Hepatocyte (in vitro differentiated cells): Measurements from ENCODE around the gene GCH1. TPM values are rescaled to one million over a fixed set of nuclear protein-coding genes. Genes with fewer than 3 reads are reported as not detected.
"Not testable (repeated sequence)": the region's sequence is repeated elsewhere in the genome, so short reads cannot be mapped to it uniquely, and the experiment has no call there.

Source experiments
- DNase-seq: peaks from one replicate; pipeline ENCODE4 v3.0.0-alpha.2; 2016; ENCODE audit warnings: low spot score
- H2AFZ ChIP-seq: fragments of 200-600 bp; sonication (generic); 2 replicates; pipeline ENCODE4 v1.6.0; 2016; ENCODE audit warnings: antibody characterized with exemption, mild to moderate bottlenecking
- H3K27ac ChIP-seq: fragments of 200-600 bp; sonication (generic); 2 replicates; pipeline ENCODE4 v1.5.1; 2016; ENCODE audit warnings: mild to moderate bottlenecking
- H3K27me3 ChIP-seq: fragments of 200-600 bp; sonication (generic); 2 replicates; pipeline ENCODE4 v1.6.1; 2016
- H3K36me3 ChIP-seq: fragments of 200-600 bp; sonication (generic); replicated peaks from 2 replicates; pipeline ENCODE4 v1.5.1; 2016; ENCODE audit warnings: low read depth; ENCODE audit not compliant: insufficient read depth
- H3K4me1 ChIP-seq: fragments of 200-600 bp; sonication (generic); 2 replicates; pipeline ENCODE4 v1.5.1; 2016; ENCODE audit warnings: mild to moderate bottlenecking, moderate library complexity; ENCODE audit not compliant: insufficient read depth
- H3K4me2 ChIP-seq: fragments of 200-600 bp; sonication (generic); 2 replicates; pipeline ENCODE4 v1.6.0; 2016
- H3K4me3 ChIP-seq: fragments of 200-600 bp; sonication (generic); 2 replicates; pipeline ENCODE4 v1.5.1; 2016; ENCODE audit warnings: mild to moderate bottlenecking
- H3K79me2 ChIP-seq: fragments of 200-600 bp; sonication (generic); 2 replicates; pipeline ENCODE4 v1.6.0; 2017; ENCODE audit warnings: mild to moderate bottlenecking
- H3K9me2 ChIP-seq: fragments of 200-600 bp; sonication (generic); replicated peaks from 2 replicates; pipeline ENCODE4 v1.6.0; 2017; ENCODE audit warnings: mild to moderate bottlenecking; ENCODE audit not compliant: insufficient read depth
- H3K9me3 ChIP-seq: fragments of 200-600 bp; sonication (generic); 2 replicates; pipeline ENCODE4 v1.5.1; 2016; ENCODE audit warnings: low read depth, mild to moderate bottlenecking
- H4K20me1 ChIP-seq: fragments of 200-600 bp; sonication (generic); 2 replicates; pipeline ENCODE4 v1.6.0; 2016; ENCODE audit warnings: mild to moderate bottlenecking; ENCODE audit not compliant: insufficient read depth, poor library complexity, severe bottlenecking
- CTCF ChIP-seq: fragments of 200-600 bp; sonication (generic); IDR thresholded peaks from 2 replicates; pipeline ENCODE4 v1.5.1; 2016; ENCODE audit warnings: antibody characterized with exemption, mild to moderate bottlenecking; ENCODE audit not compliant: poor library complexity
- EZH2 ChIP-seq: fragments of 200-600 bp; sonication (generic); IDR thresholded peaks from 2 replicates; pipeline ENCODE4 v1.6.1; 2016; ENCODE audit warnings: antibody characterized with exemption, mild to moderate bottlenecking, borderline replicate concordance
- EZH2phosphoT487 ChIP-seq: fragments of 200-600 bp; sonication (generic); IDR thresholded peaks from one replicate; pipeline ENCODE4 v1.6.1; 2018; ENCODE audit warnings: antibody characterized with exemption, mild to moderate bottlenecking, low read depth, moderate library complexity; ENCODE audit not compliant: unreplicated experiment, severe bottlenecking
- WGBS: methylation state at CpG from one replicate; pipeline ENCODE4 v1.1.6; 2016; ENCODE audit warnings: low lambda C conversion rate; ENCODE audit errors: missing lambda C conversion rate; 5-methylcytosine and 5-hydroxymethylcytosine counted together
- polyA plus RNA-seq: library from polyadenylated mRNA; unstranded; fragments of >200 nt; fragmentation: Nextera tagmentation; extraction: Ambion mirVana; gene quantifications from 2 replicates; pipeline ENCODE4 v1.2.1, GENCODE V29; 2016
- total RNA-seq: library from RNA; depleted of rRNA; stranded (reverse); fragments of >200 nt; gene quantifications from 2 replicates; pipeline ENCODE4 v1.2.3, GENCODE V29; 2014

GCH1 gene
- total and polyA plus RNA-seq, 2 experiments from 2014 or later = 19.3 to 29.9 TPM

- Histone ChIP-seq H2AFZ (no peak overlapping the region), H4K20me1 (no peaks in the 10 kb centered on the region), H3K9me2 (no peaks in the 10 kb centered on the region), H3K27ac (no peak overlapping the region), H3K4me3 (no peak overlapping the region), H3K79me2 (no peaks in the 10 kb centered on the region), H3K9me3 (no peaks in the 10 kb centered on the region), H3K4me2 (no peak overlapping the region), H3K27me3 (no peaks in the 10 kb centered on the region), H3K4me1 (no peaks in the 10 kb centered on the region), H3K36me3 (no peaks in the 10 kb centered on the region)
- WGBS = 78% methylated on average over 16 of the region's 16 CpGs
- TF ChIP-seq EZH2 (no peak), EZH2phosphoT487 (no peak), CTCF (no peak)
- no peak for DNase-seq
Measured at GRCh38 chr14:54804538-54805041, 98.0 kb downstream of the GCH1 start.

DNA sequence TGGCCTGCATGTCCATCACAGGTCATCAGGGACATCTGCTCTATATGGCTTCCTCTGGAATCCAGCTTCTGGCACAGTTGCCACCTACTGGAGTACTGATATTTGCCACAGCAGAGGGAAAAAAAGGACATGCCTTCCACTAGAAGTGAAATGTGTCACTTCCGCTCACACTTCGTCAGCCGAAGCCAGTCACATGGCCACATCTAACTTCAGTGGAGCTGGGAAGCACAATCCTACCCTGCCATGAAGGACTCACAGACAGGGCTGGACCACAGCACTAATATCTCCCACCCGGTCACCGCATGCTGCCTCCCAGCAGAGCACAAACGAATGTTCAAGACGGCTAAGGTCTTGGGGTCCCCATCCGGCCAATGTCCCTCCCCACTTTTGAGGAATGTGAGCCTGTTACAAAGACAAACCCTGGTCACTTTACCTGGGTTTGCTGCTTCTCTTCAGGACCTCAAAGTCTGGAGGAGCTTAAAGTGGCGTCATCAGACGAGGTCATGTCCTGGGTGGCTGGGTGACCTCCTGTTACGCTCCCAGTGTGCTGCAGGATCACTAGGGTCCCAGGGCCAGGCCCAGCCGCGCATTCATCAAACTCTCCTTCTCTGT, 98.6 kb downstream of the GCH1 start:
- H3K27ac ChIP-seq = no peak overlapping the region
- no peak overlapping the region for H3K4me3 ChIP-seq
- no peaks in the 10 kb centered on the region for H3K79me2 ChIP-seq
- no peak overlapping the region for H2AFZ ChIP-seq
- H3K27me3 ChIP-seq = no peaks in the 10 kb centered on the region
- no peak overlapping the region for H3K4me2 ChIP-seq
- no peaks in the 10 kb centered on the region for H3K4me1 ChIP-seq
- no peaks in the 10 kb centered on the region for H4K20me1 ChIP-seq
- H3K9me2 ChIP-seq = no peaks in the 10 kb centered on the region
- H3K9me3 ChIP-seq = no peaks in the 10 kb centered on the region
- H3K36me3 ChIP-seq = no peaks in the 10 kb centered on the region
- TF ChIP-seq EZH2 = no peak
- no peak for TF ChIP-seq EZH2phosphoT487
- TF ChIP-seq CTCF = no peak
- DNase-seq = no peak
- WGBS = 92% methylated on average over 13 of the region's 13 CpGs

DNA sequence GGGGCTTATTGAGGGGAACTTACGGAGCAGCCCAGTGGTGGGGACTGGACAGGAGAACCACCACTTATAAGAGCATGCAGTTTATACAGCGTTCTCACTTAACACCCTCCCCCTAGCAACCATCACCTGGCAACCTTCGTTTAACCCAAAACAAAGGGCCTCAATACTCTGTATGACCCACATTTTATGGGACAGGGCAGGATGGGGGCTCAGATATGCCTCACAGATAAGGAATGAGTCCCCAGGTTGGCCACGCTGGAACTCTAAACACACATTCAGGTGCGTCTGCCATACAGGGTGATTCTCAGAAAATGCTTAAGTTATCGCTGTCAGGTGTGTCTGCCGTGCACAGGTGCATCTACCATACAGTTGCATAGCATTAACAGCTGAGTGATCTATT, 99.2 kb downstream of the GCH1 start:
- H3K79me2 ChIP-seq = no peaks in the 10 kb centered on the region
- no peak overlapping the region for H2AFZ ChIP-seq
- H3K9me2 ChIP-seq = no peaks in the 10 kb centered on the region
- no peak overlapping the region for H3K4me2 ChIP-seq
- TF ChIP-seq CTCF (no peak), EZH2phosphoT487 (no peak), EZH2 (no peak)
- H3K9me3 ChIP-seq = no peaks in the 10 kb centered on the region
- 76% methylated on average over 7 of the region's 7 CpGs for WGBS
- H3K4me3 ChIP-seq = no peak overlapping the region
- no peaks in the 10 kb centered on the region for H3K36me3 ChIP-seq
- no peaks in the 10 kb centered on the region for H4K20me1 ChIP-seq
- DNase-seq = no peak
- H3K4me1 ChIP-seq = no peaks in the 10 kb centered on the region
- H3K27me3 ChIP-seq = no peaks in the 10 kb centered on the region
- no peak overlapping the region for H3K27ac ChIP-seq

DNA sequence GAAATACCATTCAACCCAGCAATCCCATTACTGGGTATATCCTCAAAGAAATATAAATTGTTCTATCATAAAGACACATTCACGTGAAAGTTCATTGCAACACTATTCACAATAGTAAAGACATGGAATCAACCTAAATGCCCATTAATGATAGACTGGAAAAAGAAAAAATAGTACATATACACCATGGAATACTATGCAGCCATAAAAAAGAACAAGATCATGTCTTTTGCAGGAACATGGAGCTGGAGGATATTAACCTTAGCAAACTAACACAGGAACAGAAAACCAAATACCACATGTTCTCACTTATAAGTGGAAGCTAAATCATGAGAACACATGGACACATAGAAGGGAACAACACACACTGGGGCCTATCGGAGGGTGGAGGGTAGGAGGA, 101.1 kb downstream of the GCH1 start:
- H3K9me3 ChIP-seq, H3K4me3 ChIP-seq, H3K27ac ChIP-seq, H4K20me1 ChIP-seq, H3K27me3 ChIP-seq, H3K4me1 ChIP-seq, H3K36me3 ChIP-seq, DNase-seq, H3K79me2 ChIP-seq, H3K4me2 ChIP-seq, H3K9me2 ChIP-seq, H2AFZ ChIP-seq: not testable (repeated sequence)
- WGBS = 88% methylated on average over 2 of the region's 2 CpGs
